ENCODE results near the gene GLCE.

DNA sequence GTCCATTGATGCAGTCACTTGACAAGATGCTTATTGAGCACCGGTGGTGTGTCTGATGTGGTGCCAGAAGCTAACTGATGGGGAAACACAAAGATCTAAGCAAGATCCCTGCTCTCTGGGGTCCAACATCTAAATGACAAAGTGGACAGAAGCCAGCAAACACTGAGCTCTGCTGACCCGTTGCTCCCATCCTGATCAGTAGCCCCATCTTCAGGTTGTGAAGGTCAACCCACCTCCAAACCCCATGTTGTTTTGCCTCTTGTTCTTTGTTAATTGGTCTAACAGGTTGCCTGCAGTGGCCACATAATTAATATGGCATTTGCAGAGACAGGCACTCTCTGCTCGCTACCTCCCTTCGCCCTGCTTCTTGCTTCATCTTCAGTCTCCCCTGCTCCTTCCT lies 21.5 kb upstream of the GLCE start:
- TF ChIP-seq POLR2AphosphoS5 (IDR thresholded peaks at IDR 0.05; ENCODE audit: low read depth, low read length): no peak
- TF ChIP-seq POLR2A (IDR thresholded peaks at IDR 0.05; ENCODE audit: low read depth, low read length): no peak
